K562 (cell line): Measurements from ENCODE around the gene TRNT1. TPM values are rescaled to one million over a fixed set of nuclear protein-coding genes. Genes with fewer than 3 reads are reported as not detected.

Experiments used
- ATAC-seq: fragments of 200-7000 bp; cut with Tn5 transposase; 3 replicates; pipeline ENCODE4 v1.9.1; 2020; ENCODE audit warnings: moderate library complexity
- BruUV-seq: library from RNA; stranded (reverse); fragments of 400-500 nt; replicated peaks from 2 replicates; lab custom pipeline; 2021; lab: Mats Ljungman, UMichigan
- CTCF ChIA-PET: fragments of 300-600 bp; formaldehyde crosslinking; extraction: SDS; loops from one replicate; lab custom pipeline; 2021; ENCODE audit warnings: low intra/inter-chr PET ratio; lab: Yijun Ruan, JAX
- POLR2A ChIA-PET: fragments of 300-600, 350-650 bp; sonication (Branson Sonifier 250); formaldehyde crosslinking; extraction: SDS; loops from one replicate; lab custom pipeline; 2021; ENCODE audit warnings: antibody characterized with exemption, inconsistent platforms; lab: Yijun Ruan, JAX
- DNase-seq, 4 experiments: peaks; one replicate each; pipeline versions ENCODE4 v3.0.0 to v3.0.0-alpha.2; 2011 to 2018; ENCODE audit warnings: low spot score in 3 of 4, mixed read lengths in 3 of 4; ENCODE audit errors: extremely low read depth in 1 of 4
- FAIRE-seq: peaks from 2 replicates; lab custom pipeline; 2011; peaks lifted over from hg19 to GRCh38; lab: Jason Lieb, UNC
- H2AFZ ChIP-seq: 2 replicates; pipeline ENCODE4 v1.6.0; 2011; ENCODE audit warnings: low read depth, low read length, control low read depth, inconsistent platforms
- H3K27ac ChIP-seq: fragments of 200-600 bp; 3 replicates; pipeline ENCODE4 v1.8.0; 2011; ENCODE audit warnings: low read depth, mild to moderate bottlenecking, control low read depth, inconsistent platforms, low read length, moderate library complexity, mixed read lengths; ENCODE audit errors: extremely low read depth
- H3K27me3 ChIP-seq, 2 experiments: fragments of 300-600 bp in 1 of 2; 2 replicates in 1 of 2; 3 replicates in 1 of 2; pipeline versions ENCODE4 v1.6.0 to v1.8.0; 2011; ENCODE audit warnings: inconsistent platforms in 2 of 2, low read length in 2 of 2, mild to moderate bottlenecking in 1 of 2, mixed read lengths in 1 of 2, moderate library complexity in 1 of 2; ENCODE audit not compliant: control insufficient read depth in 2 of 2, insufficient read depth in 2 of 2
- H3K36me3 ChIP-seq: fragments of 300-600 bp; 3 replicates; pipeline ENCODE4 v1.8.0; 2011; ENCODE audit warnings: mild to moderate bottlenecking, low read length, inconsistent platforms; ENCODE audit not compliant: control insufficient read depth, insufficient read depth
- H3K4me1 ChIP-seq, 2 experiments: fragments of 200-600 bp in 1 of 2; replicated peaks in 1 of 2; 2 replicates in 1 of 2; 3 replicates in 1 of 2; pipeline versions ENCODE4 v1.5.1 to v1.8.0; 2011; ENCODE audit warnings: inconsistent platforms in 2 of 2, low read length in 2 of 2, mild to moderate bottlenecking in 1 of 2, mixed read lengths in 1 of 2, moderate library complexity in 1 of 2; ENCODE audit not compliant: control insufficient read depth in 2 of 2, insufficient read depth in 2 of 2
- H3K4me2 ChIP-seq: 2 replicates; pipeline ENCODE4 v1.6.1; 2011; ENCODE audit warnings: low read length, control low read depth, inconsistent platforms, mixed read lengths; ENCODE audit not compliant: insufficient read depth
- H3K4me3 ChIP-seq: fragments of 200-600 bp; sonication (generic), shearing (Covaris generic); 2 replicates; pipeline ENCODE4 v1.5.1; 2016; ENCODE audit warnings: control low read depth, inconsistent platforms
- H3K79me2 ChIP-seq: fragments of 200-600 bp; 3 replicates; pipeline ENCODE4 v1.8.0; 2011; ENCODE audit warnings: low read length, inconsistent platforms; ENCODE audit not compliant: control insufficient read depth, insufficient read depth
- H3K9ac ChIP-seq, 2 experiments: 2 replicates each; pipeline versions ENCODE4 v1.6.0 to v1.6.1; 2011; ENCODE audit warnings: low read depth in 2 of 2, low read length in 2 of 2, control low read depth in 1 of 2, inconsistent platforms in 1 of 2, mild to moderate bottlenecking in 1 of 2, mixed read lengths in 1 of 2; ENCODE audit not compliant: insufficient read depth in 1 of 2
- H3K9me1 ChIP-seq: one replicate; pipeline ENCODE4 v1.6.0; 2011; ENCODE audit warnings: inconsistent platforms, mild to moderate bottlenecking, low read length, moderate library complexity; ENCODE audit not compliant: control insufficient read depth, insufficient read depth
- H3K9me3 ChIP-seq: replicated peaks from 2 replicates; pipeline ENCODE4 v1.5.1; 2011; ENCODE audit warnings: low read depth, low read length, inconsistent platforms; ENCODE audit not compliant: control insufficient read depth, insufficient read depth
- H4K20me1 ChIP-seq: replicated peaks from 2 replicates; pipeline ENCODE4 v1.6.1; 2011; ENCODE audit warnings: low read length, inconsistent platforms, mixed read lengths; ENCODE audit not compliant: control insufficient read depth, insufficient read depth
- NFE2L1 ChIP-seq: fragments of 450-650 bp; IDR thresholded peaks from 2 replicates; pipeline ENCODE4 v1.6.1; 2016; ENCODE audit warnings: missing genetic modification characterization, low read depth, mild to moderate bottlenecking, missing compliant biosample characterization, moderate library complexity, borderline replicate concordance
- ZFP91 ChIP-seq: sonication (generic); formaldehyde crosslinking; IDR thresholded peaks from 2 replicates; pipeline ENCODE4 v1.8.0; 2022; ENCODE audit warnings: mild to moderate bottlenecking, missing genetic modification reagents
- WGBS: fragments of 100-300 bp; shearing (Covaris generic); methylation state at CpG from one replicate; pipeline ENCODE4 v1.1.6; 2016; ENCODE audit warnings: low coverage, mixed read lengths; ENCODE audit not compliant: insufficient coverage; ENCODE audit errors: missing lambda C conversion rate; 5-methylcytosine and 5-hydroxymethylcytosine counted together
- in situ Hi-C: fragments of 300-500 bp; cut with MboI; formaldehyde crosslinking; loops from 4 replicates; pipeline ENCODE4 v1.15.0; 2018; ENCODE audit warnings: inconsistent platforms, mixed read lengths
- intact Hi-C: fragments of 100-400 bp; cut with micrococcal nuclease; formaldehyde crosslinking; loops from 2 replicates; pipeline ENCODE4 v1.14.2; 2022
- polyA plus RNA-seq, 8 experiments: library from polyadenylated mRNA; depleted of rRNA in 4 of 8; stranded (reverse) in 5 of 8; unstranded in 3 of 8; fragments of >200 nt; fragmentation: Nextera tagmentation in 2 of 8; fragmentation: Illumina TruSeq in 1 of 8; extraction: Ambion mirVana in 2 of 8; extraction: Trizol in 1 of 8; gene quantifications; 2 replicates each; pipeline versions ENCODE4 v1.2.1 to v1.2.3, GENCODE V29; 2011 to 2014; ENCODE audit warnings: inconsistent platforms in 1 of 8, missing spikeins in 1 of 8
- total RNA-seq, 7 experiments: library from RNA; depleted of rRNA in 6 of 7; stranded (reverse); fragments of >200 nt in 6 of 7; fragmentation: Illumina TruSeq in 2 of 7; extraction: Trizol in 2 of 7; gene quantifications; 2 replicates each; pipeline versions ENCODE4 v1.2.1 to v1.2.3, GENCODE V29; 2011 to 2021; ENCODE audit warnings: low replicate concordance in 1 of 7

The TRNT1 gene
- total and polyA plus RNA-seq, 9 of the 15 experiments (the other 6 are each of a cell fraction or from before 2014, with no cell fraction given), result 38.1 to 58.2 (median 47.4) TPM

GRCh38 chr3:3081381-3082233, 45.1 kb upstream of the TRNT1 start (continued):
- no peak for TF ChIP-seq NFE2L1 (tag)

- no peak overlapping the region for H3K4me3 ChIP-seq
- peaks cover 0 to 7% of the 10 kb centered on the region in 2 experiments; a peak in 2 of 5 replicates for H3K4me1 ChIP-seq
- no peak overlapping the region for H3K27ac ChIP-seq
- H3K9me1 ChIP-seq, result no peaks in the 10 kb centered on the region
- DNase-seq (no peak), FAIRE-seq (no peak), ATAC-seq (no peak)
- CTCF ChIA-PET, result no interaction called here
- no peak overlapping the region for H3K9ac ChIP-seq
- H3K9me3 ChIP-seq, result no peaks in the 10 kb centered on the region
- in situ Hi-C loops, result no loop called here
- 2% methylated on average over 2 of the region's 2 CpGs for WGBS
- intact Hi-C loops, result no loop called here
- no peaks in the 10 kb centered on the region for H4K20me1 ChIP-seq
- H3K36me3 ChIP-seq, result no peaks in the 10 kb centered on the region
- H3K4me2 ChIP-seq, result no peak overlapping the region
- TF ChIP-seq ZFP91 (CRISPR knock-in tag), result no peak
- no peaks in the 10 kb centered on the region for H3K79me2 ChIP-seq
- no peak overlapping the region for H2AFZ ChIP-seq
- peaks cover 4 to 7% of the 10 kb centered on the region in 2 experiments; a peak in 3 of 5 replicates for H3K27me3 ChIP-seq
- POLR2A ChIA-PET, result interaction anchor here (0.8 to 1.1 kb wide), 2 partner anchors 10 kb away, joined by 3 read pairs; no protein-coding TSS in a partner anchor
- no TSS peak for BruUV-seq
These were observed 44.4 kb upstream of the TRNT1 start for GRCh38 chr3:3082234-3082924.
